ENCODE data around the gene LTBP1. TPM values are rescaled to one million over a fixed set of nuclear protein-coding genes. Genes with fewer than 3 reads are reported as not detected.
"Not testable (repeated sequence)": the region's sequence is repeated elsewhere in the genome, so short reads cannot be mapped to it uniquely, and the experiment has no call there.

LTBP1 gene
- total and polyA plus RNA-seq, 10 of the 15 experiments (the other 5 are each of a cell fraction or from before 2014, with no cell fraction given) = 0.01 to 0.28 (median 0.12) TPM; not detected in 2

- no TSS peak for BruUV-seq (replicated peaks)
Observed at GRCh38 chr2:32981612-32982011, 34.9 kb downstream of the LTBP1 start.

DNA sequence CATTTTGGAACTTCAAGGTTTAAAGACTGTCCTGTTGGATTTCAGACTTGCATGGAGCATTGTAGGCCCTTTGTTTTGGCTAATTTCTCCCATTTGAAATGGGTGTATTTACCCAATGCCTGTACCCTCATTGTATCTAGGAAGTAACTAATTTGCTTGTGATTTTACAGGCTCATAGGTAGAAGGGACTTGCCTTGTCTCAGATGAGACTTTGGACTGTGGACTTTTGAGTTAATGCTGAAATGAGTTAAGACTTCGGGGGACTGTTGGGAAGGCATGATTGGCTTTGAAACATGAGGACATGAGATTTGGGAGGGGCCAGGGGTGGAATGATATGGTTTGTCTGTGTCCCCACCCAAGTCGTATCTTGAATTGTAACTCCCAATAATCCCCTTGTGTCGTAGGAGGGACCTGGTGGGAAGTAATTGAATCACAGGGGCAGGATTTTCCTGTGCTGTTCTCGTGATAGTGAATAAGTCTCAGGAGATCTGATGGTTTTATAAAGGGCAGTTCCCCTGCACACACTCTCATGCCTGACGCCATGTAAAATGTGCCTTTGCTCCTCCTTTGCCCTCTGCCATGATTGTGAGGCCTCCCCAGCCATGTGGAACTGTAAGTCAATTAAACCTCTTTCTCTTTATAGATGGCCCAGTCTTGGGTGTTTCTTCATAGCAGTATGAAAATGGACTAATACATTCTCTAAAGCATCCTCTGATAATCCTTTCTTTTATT lies 36.6 kb downstream of the LTBP1 start:
- in situ Hi-C loops (cut with MboI); H3K9me3 ChIP-seq (replicated peaks; ENCODE audit: control insufficient read depth, insufficient read depth, low read length); RAD21 ChIA-PET (ENCODE audit: unreplicated experiment); H3K9ac ChIP-seq (ENCODE audit: control insufficient read depth, insufficient read depth, low read length); CTCF ChIA-PET; H3K79me2 ChIP-seq (ENCODE audit: control insufficient read depth, insufficient read depth, low read length); DNase-seq (ENCODE audit: low read depth, low spot score); FAIRE-seq; H3K27me3 ChIP-seq (replicated peaks in 1 of 2; ENCODE audit: control insufficient read depth in 2 of 2, insufficient read depth in 2 of 2, low read length in 1 of 2); H3K4me2 ChIP-seq (ENCODE audit: control insufficient read depth, insufficient read depth); H3K27ac ChIP-seq (ENCODE audit: control insufficient read depth, insufficient read depth); SMC1A ChIA-PET (ENCODE audit: uncharacterized antibody, unreplicated experiment); intact Hi-C loops (cut with micrococcal nuclease; ENCODE audit: unreplicated experiment); POLR2A ChIA-PET; H3K4me3 ChIP-seq; H4K20me1 ChIP-seq (ENCODE audit: control insufficient read depth, insufficient read depth); H2AFZ ChIP-seq (ENCODE audit: control insufficient read depth, low read depth, low read length); ATAC-seq; H3K36me3 ChIP-seq (ENCODE audit: control insufficient read depth in 2 of 2, insufficient read depth in 2 of 2, low read length in 1 of 2); H3K4me1 ChIP-seq (ENCODE audit: control insufficient read depth, insufficient read depth, low read length); BruUV-seq (replicated peaks): not testable (repeated sequence)
- WGBS (ENCODE audit: insufficient coverage, insufficient replicate concordance, low lambda C conversion rate, missing lambda C conversion rate) = 17% methylated on average over 5 of the region's 5 CpGs

More at GRCh38 chr2:32981612-32982011, 34.9 kb downstream of the LTBP1 start:
- in situ Hi-C loops (cut with MboI) (no loop called here), intact Hi-C loops (cut with micrococcal nuclease; ENCODE audit: unreplicated experiment) (no loop called here)
- ChIA-PET POLR2A (no interaction called here), SMC1A (ENCODE audit: uncharacterized antibody, unreplicated experiment) (no interaction called here), CTCF (no interaction called here), RAD21 (ENCODE audit: unreplicated experiment) (no interaction called here)
- no peaks in the 10 kb centered on the region for H4K20me1 ChIP-seq (ENCODE audit: control insufficient read depth, insufficient read depth)
- FAIRE-seq = no peak
- ATAC-seq = no peak
- WGBS (ENCODE audit: insufficient coverage, insufficient replicate concordance, low lambda C conversion rate, missing lambda C conversion rate) = 29% methylated on average over 4 of the region's 4 CpGs
- no peak overlapping the region for H3K4me3 ChIP-seq
- H3K27ac ChIP-seq (ENCODE audit: control insufficient read depth, insufficient read depth) = no peak overlapping the region
- H2AFZ ChIP-seq (ENCODE audit: control insufficient read depth, low read depth, low read length) = no peak overlapping the region
- peaks cover 2% of the 10 kb centered on the region for H3K9me3 ChIP-seq (replicated peaks; ENCODE audit: control insufficient read depth, insufficient read depth, low read length)
- no peak for DNase-seq (ENCODE audit: low read depth, low spot score)
- TF ChIP-seq BCL11A (IDR thresholded peaks at IDR 0.05; ENCODE audit: low read depth, low read length) (no peak), PML (IDR thresholded peaks at IDR 0.05; ENCODE audit: low read length) (no peak), TAF1 (IDR thresholded peaks at IDR 0.05; ENCODE audit: borderline replicate concordance, low read depth, low read length) (no peak)
- H3K9ac ChIP-seq (ENCODE audit: control insufficient read depth, insufficient read depth, low read length) = no peak overlapping the region
- no peaks in the 10 kb centered on the region for H3K79me2 ChIP-seq (ENCODE audit: control insufficient read depth, insufficient read depth, low read length)
- H3K27me3 ChIP-seq (replicated peaks in 1 of 2; ENCODE audit: control insufficient read depth in 2 of 2, insufficient read depth in 2 of 2, low read length in 1 of 2) = no peaks in the 10 kb centered on the region; a peak in 1 of 4 replicates
- H3K36me3 ChIP-seq (ENCODE audit: control insufficient read depth in 2 of 2, insufficient read depth in 2 of 2, low read length in 1 of 2) = no peaks in the 10 kb centered on the region
- H3K4me2 ChIP-seq (ENCODE audit: control insufficient read depth, insufficient read depth) = no peak overlapping the region
- H3K4me1 ChIP-seq (ENCODE audit: control insufficient read depth, insufficient read depth, low read length) = no peaks in the 10 kb centered on the region

All from GM12878 (cell line).